K562 (cell line): Measurements from ENCODE around the gene CSF3. TPM values are rescaled to one million over a fixed set of nuclear protein-coding genes. Genes with fewer than 3 reads are reported as not detected.

ENCODE experiments used
- ATAC-seq: fragments of 200-7000 bp; cut with Tn5 transposase; 3 replicates; pipeline ENCODE4 v1.9.1; 2020; ENCODE audit warnings: moderate library complexity
- BruUV-seq: library from RNA; stranded (reverse); fragments of 400-500 nt; replicated peaks from 2 replicates; lab custom pipeline; 2021; lab: Mats Ljungman, UMichigan
- CTCF ChIA-PET: fragments of 300-600 bp; formaldehyde crosslinking; extraction: SDS; loops from one replicate; lab custom pipeline; 2021; ENCODE audit warnings: low intra/inter-chr PET ratio; lab: Yijun Ruan, JAX
- POLR2A ChIA-PET: fragments of 300-600, 350-650 bp; sonication (Branson Sonifier 250); formaldehyde crosslinking; extraction: SDS; loops from one replicate; lab custom pipeline; 2021; ENCODE audit warnings: antibody characterized with exemption, inconsistent platforms; lab: Yijun Ruan, JAX
- DNase-seq, 4 experiments: peaks; one replicate each; pipeline versions ENCODE4 v3.0.0 to v3.0.0-alpha.2; 2011 to 2018; ENCODE audit warnings: low spot score in 3 of 4, mixed read lengths in 3 of 4; ENCODE audit errors: extremely low read depth in 1 of 4
- FAIRE-seq: peaks from 2 replicates; lab custom pipeline; 2011; peaks lifted over from hg19 to GRCh38; lab: Jason Lieb, UNC
- H2AFZ ChIP-seq: 2 replicates; pipeline ENCODE4 v1.6.0; 2011; ENCODE audit warnings: low read depth, low read length, control low read depth, inconsistent platforms
- H3K27ac ChIP-seq: fragments of 200-600 bp; 3 replicates; pipeline ENCODE4 v1.8.0; 2011; ENCODE audit warnings: low read depth, mild to moderate bottlenecking, control low read depth, inconsistent platforms, low read length, moderate library complexity, mixed read lengths; ENCODE audit errors: extremely low read depth
- H3K27me3 ChIP-seq, 2 experiments: fragments of 300-600 bp in 1 of 2; 2 replicates in 1 of 2; 3 replicates in 1 of 2; pipeline versions ENCODE4 v1.6.0 to v1.8.0; 2011; ENCODE audit warnings: inconsistent platforms in 2 of 2, low read length in 2 of 2, mild to moderate bottlenecking in 1 of 2, mixed read lengths in 1 of 2, moderate library complexity in 1 of 2; ENCODE audit not compliant: control insufficient read depth in 2 of 2, insufficient read depth in 2 of 2
- H3K36me3 ChIP-seq: fragments of 300-600 bp; 3 replicates; pipeline ENCODE4 v1.8.0; 2011; ENCODE audit warnings: mild to moderate bottlenecking, low read length, inconsistent platforms; ENCODE audit not compliant: control insufficient read depth, insufficient read depth
- H3K4me1 ChIP-seq, 2 experiments: fragments of 200-600 bp in 1 of 2; replicated peaks in 1 of 2; 2 replicates in 1 of 2; 3 replicates in 1 of 2; pipeline versions ENCODE4 v1.5.1 to v1.8.0; 2011; ENCODE audit warnings: inconsistent platforms in 2 of 2, low read length in 2 of 2, mild to moderate bottlenecking in 1 of 2, mixed read lengths in 1 of 2, moderate library complexity in 1 of 2; ENCODE audit not compliant: control insufficient read depth in 2 of 2, insufficient read depth in 2 of 2
- H3K4me2 ChIP-seq: 2 replicates; pipeline ENCODE4 v1.6.1; 2011; ENCODE audit warnings: low read length, control low read depth, inconsistent platforms, mixed read lengths; ENCODE audit not compliant: insufficient read depth
- H3K4me3 ChIP-seq: fragments of 200-600 bp; sonication (generic), shearing (Covaris generic); 2 replicates; pipeline ENCODE4 v1.5.1; 2016; ENCODE audit warnings: control low read depth, inconsistent platforms
- H3K79me2 ChIP-seq: fragments of 200-600 bp; 3 replicates; pipeline ENCODE4 v1.8.0; 2011; ENCODE audit warnings: low read length, inconsistent platforms; ENCODE audit not compliant: control insufficient read depth, insufficient read depth
- H3K9ac ChIP-seq, 2 experiments: 2 replicates each; pipeline versions ENCODE4 v1.6.0 to v1.6.1; 2011; ENCODE audit warnings: low read depth in 2 of 2, low read length in 2 of 2, control low read depth in 1 of 2, inconsistent platforms in 1 of 2, mild to moderate bottlenecking in 1 of 2, mixed read lengths in 1 of 2; ENCODE audit not compliant: insufficient read depth in 1 of 2
- H3K9me1 ChIP-seq: one replicate; pipeline ENCODE4 v1.6.0; 2011; ENCODE audit warnings: inconsistent platforms, mild to moderate bottlenecking, low read length, moderate library complexity; ENCODE audit not compliant: control insufficient read depth, insufficient read depth
- H3K9me3 ChIP-seq: replicated peaks from 2 replicates; pipeline ENCODE4 v1.5.1; 2011; ENCODE audit warnings: low read depth, low read length, inconsistent platforms; ENCODE audit not compliant: control insufficient read depth, insufficient read depth
- H4K20me1 ChIP-seq: replicated peaks from 2 replicates; pipeline ENCODE4 v1.6.1; 2011; ENCODE audit warnings: low read length, inconsistent platforms, mixed read lengths; ENCODE audit not compliant: control insufficient read depth, insufficient read depth
- HIVEP1 ChIP-seq: fragments of 250-450 bp; sonication (Bioruptor Pico); IDR thresholded peaks from 2 replicates; pipeline ENCODE4 v1.4.0; 2020; ENCODE audit warnings: mild to moderate bottlenecking
- HNRNPK ChIP-seq: fragments of 200-400 bp; formaldehyde crosslinking; IDR thresholded peaks from one replicate; pipeline ENCODE4 v1.6.1; 2018; ENCODE audit warnings: mild to moderate bottlenecking, low read depth, low read length; ENCODE audit not compliant: poor library complexity, severe bottlenecking
- NCOA2 ChIP-seq, 2 experiments: fragments of 450-650 bp; IDR thresholded peaks; 2 replicates each; pipeline ENCODE4 v1.6.1; 2018; ENCODE audit warnings: mild to moderate bottlenecking in 2 of 2, moderate library complexity in 1 of 2; ENCODE audit not compliant: partially characterized antibody in 2 of 2
- NFIX ChIP-seq: fragments of 250-450 bp; sonication (Bioruptor Pico); IDR thresholded peaks from 2 replicates; pipeline ENCODE4 v1.4.0; 2020; ENCODE audit warnings: low read depth, mild to moderate bottlenecking, moderate library complexity
- POLR2A ChIP-seq: fragments of 450-650 bp; conservative IDR thresholded peaks from 2 replicates; pipeline ENCODE4 v1.6.1; 2016
- ZNF507 ChIP-seq: conservative IDR thresholded peaks from 2 replicates; pipeline ENCODE4 v1.6.1; 2017; ENCODE audit warnings: missing genetic modification characterization, missing compliant biosample characterization
- WGBS: fragments of 100-300 bp; shearing (Covaris generic); methylation state at CpG from one replicate; pipeline ENCODE4 v1.1.6; 2016; ENCODE audit warnings: low coverage, mixed read lengths; ENCODE audit not compliant: insufficient coverage; ENCODE audit errors: missing lambda C conversion rate; 5-methylcytosine and 5-hydroxymethylcytosine counted together
- in situ Hi-C: fragments of 300-500 bp; cut with MboI; formaldehyde crosslinking; loops from 4 replicates; pipeline ENCODE4 v1.15.0; 2018; ENCODE audit warnings: inconsistent platforms, mixed read lengths
- intact Hi-C: fragments of 100-400 bp; cut with micrococcal nuclease; formaldehyde crosslinking; loops from 2 replicates; pipeline ENCODE4 v1.14.2; 2022
- polyA plus RNA-seq, 8 experiments: library from polyadenylated mRNA; depleted of rRNA in 4 of 8; stranded (reverse) in 5 of 8; unstranded in 3 of 8; fragments of >200 nt; fragmentation: Nextera tagmentation in 2 of 8; fragmentation: Illumina TruSeq in 1 of 8; extraction: Ambion mirVana in 2 of 8; extraction: Trizol in 1 of 8; gene quantifications; 2 replicates each; pipeline versions ENCODE4 v1.2.1 to v1.2.3, GENCODE V29; 2011 to 2014; ENCODE audit warnings: inconsistent platforms in 1 of 8, missing spikeins in 1 of 8
- total RNA-seq, 7 experiments: library from RNA; depleted of rRNA in 6 of 7; stranded (reverse); fragments of >200 nt in 6 of 7; fragmentation: Illumina TruSeq in 2 of 7; extraction: Trizol in 2 of 7; gene quantifications; 2 replicates each; pipeline versions ENCODE4 v1.2.1 to v1.2.3, GENCODE V29; 2011 to 2021; ENCODE audit warnings: low replicate concordance in 1 of 7
- TF ChIP-seq, protein P1 (sequence below): sonication (generic); formaldehyde crosslinking; IDR thresholded peaks from 2 replicates; pipeline ENCODE4 v1.8.0; 2022; ENCODE audit warnings: mild to moderate bottlenecking, low read depth, missing genetic modification reagents

CSF3 gene
- total and polyA plus RNA-seq, 9 of the 15 experiments (the other 6 are each of a cell fraction or from before 2014, with no cell fraction given): 0.19 TPM; not detected in 8

DNA sequence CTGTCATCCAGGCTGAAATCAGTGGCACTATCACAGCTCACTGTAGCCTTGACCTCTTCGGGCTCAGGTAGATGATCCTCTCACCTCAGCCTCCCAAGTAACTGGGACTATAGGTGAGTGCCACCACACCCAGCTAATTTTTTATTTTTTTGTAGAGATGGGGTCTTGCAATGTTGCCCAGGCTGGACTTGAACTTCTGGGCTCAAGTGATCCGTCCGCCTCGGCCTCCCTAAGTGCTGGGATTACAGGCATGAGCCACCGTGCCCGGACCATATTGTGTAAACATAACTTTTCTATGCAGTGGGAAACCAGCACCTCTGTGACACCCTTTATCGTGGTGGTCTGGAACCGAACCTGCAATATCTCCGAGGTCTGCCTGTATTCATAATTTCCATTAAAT is 11.2 kb upstream of the CSF3 start:
- Histone ChIP-seq H2AFZ (no peak overlapping the region), H3K27ac (no peak overlapping the region), H3K27me3 (no peaks in the 10 kb centered on the region), H3K4me1 (peaks cover 3 to 7% of the 10 kb centered on the region in 2 experiments; a peak in 3 of 5 replicates), H3K4me2 (no peak overlapping the region), H3K9ac (no peak overlapping the region), H4K20me1 (no peaks in the 10 kb centered on the region), H3K36me3 (no peaks in the 10 kb centered on the region), H3K9me3 (no peaks in the 10 kb centered on the region), H3K79me2 (no peaks in the 10 kb centered on the region), H3K4me3 (no peak overlapping the region), H3K9me1 (no peaks in the 10 kb centered on the region)
- intact Hi-C loops: no loop called here
- BruUV-seq: no TSS peak
- no peak for DNase-seq
- POLR2A ChIA-PET: interaction anchor here (1.7 kb wide), 1 partner anchor 8 kb away, joined by 7 read pairs; no protein-coding TSS in a partner anchor
- TF ChIP-seq POLR2A (no peak), NFIX (CRISPR knock-in tag) (no peak), ZNF507 (tag) (no peak), HNRNPK (no peak), NCOA2 (IDR thresholded peaks at IDR 0.05; ENCODE audit: partially characterized antibody in 2 of 2) (no peak), HIVEP1 (CRISPR knock-in tag) (no peak)
- TF ChIP-seq, protein P1, sequence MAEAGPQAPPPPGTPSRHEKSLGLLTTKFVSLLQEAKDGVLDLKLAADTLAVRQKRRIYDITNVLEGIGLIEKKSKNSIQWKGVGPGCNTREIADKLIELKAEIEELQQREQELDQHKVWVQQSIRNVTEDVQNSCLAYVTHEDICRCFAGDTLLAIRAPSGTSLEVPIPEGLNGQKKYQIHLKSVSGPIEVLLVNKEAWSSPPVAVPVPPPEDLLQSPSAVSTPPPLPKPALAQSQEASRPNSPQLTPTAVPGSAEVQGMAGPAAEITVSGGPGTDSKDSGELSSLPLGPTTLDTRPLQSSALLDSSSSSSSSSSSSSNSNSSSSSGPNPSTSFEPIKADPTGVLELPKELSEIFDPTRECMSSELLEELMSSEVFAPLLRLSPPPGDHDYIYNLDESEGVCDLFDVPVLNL: no peak
- no peak for ATAC-seq
- no peak for FAIRE-seq
- WGBS: 86% methylated on average over 9 of the region's 9 CpGs
- in situ Hi-C loops: loop anchor here (25.0 kb wide), 1 partner anchor 283 kb away; the partner anchor contains the start of gene CDC6
- CTCF ChIA-PET: no interaction called here
